Liver (tissue), 9 donors: ENCODE measurements around the gene IFT122. TPM values are rescaled to one million over a fixed set of nuclear protein-coding genes. Genes with fewer than 3 reads are reported as not detected.
"Not testable (repeated sequence)": the region's sequence is repeated elsewhere in the genome, so short reads cannot be mapped to it uniquely, and the experiment has no call there.

Experiments
- DNase-seq: peaks from one replicate; pipeline ENCODE4 v3.0.0-alpha.2; 2017; ENCODE audit warnings: low spot score
- H3K27ac ChIP-seq, 2 donors: one replicate each; pipeline ENCODE4 v1.7.0; 2013; ENCODE audit warnings: inconsistent platforms in 2 of 2, low read length in 2 of 2, control low read depth in 1 of 2, low read depth in 1 of 2, mild to moderate bottlenecking in 1 of 2
- H3K27me3 ChIP-seq, 4 donors: one replicate each; pipeline versions ENCODE4 v1.6.1 to v1.7.0; 2013; ENCODE audit warnings: low read length in 3 of 4, inconsistent platforms in 1 of 4, mild to moderate bottlenecking in 1 of 4, moderate library complexity in 1 of 4; ENCODE audit not compliant: control insufficient read depth in 4 of 4, insufficient read depth in 4 of 4
- H3K36me3 ChIP-seq, 4 donors: one replicate each; pipeline versions ENCODE4 v1.6.1 to v1.7.0; 2013; ENCODE audit warnings: low read length in 3 of 4, mild to moderate bottlenecking in 3 of 4, low read depth in 1 of 4, moderate library complexity in 1 of 4; ENCODE audit not compliant: control insufficient read depth in 4 of 4, insufficient read depth in 3 of 4
- H3K4me1 ChIP-seq, 4 donors: one replicate each; pipeline versions ENCODE4 v1.6.1 to v1.7.0; 2013; ENCODE audit warnings: low read length in 3 of 4, mild to moderate bottlenecking in 3 of 4, moderate library complexity in 1 of 4; ENCODE audit not compliant: control insufficient read depth in 4 of 4, insufficient read depth in 4 of 4
- H3K4me3 ChIP-seq, 3 donors: one replicate each; pipeline versions ENCODE4 v1.6.1 to v1.7.0; 2013; ENCODE audit warnings: low read length in 3 of 3, control low read depth in 1 of 3, low read depth in 1 of 3, mild to moderate bottlenecking in 1 of 3
- H3K9ac ChIP-seq, 2 donors: one replicate each; pipeline ENCODE4 v1.7.0; 2013; ENCODE audit warnings: low read length in 2 of 2, mild to moderate bottlenecking in 2 of 2, moderate library complexity in 2 of 2, control low read depth in 1 of 2, low read depth in 1 of 2
- H3K9me3 ChIP-seq, 4 donors: one replicate each; pipeline versions ENCODE4 v1.6.1 to v1.7.0; 2013; ENCODE audit warnings: low read length in 3 of 4; ENCODE audit not compliant: control insufficient read depth in 4 of 4
- ATF3 ChIP-seq: IDR thresholded peaks from 2 replicates; pipeline ENCODE4 v1.6.1; 2016; ENCODE audit warnings: antibody characterized with exemption
- CTCF ChIP-seq: fragments of 150-350 bp; IDR thresholded peaks from 2 replicates; pipeline ENCODE4 v1.5.1; 2017; ENCODE audit warnings: improper control_type of control experiment, low read depth, low read length; ENCODE audit not compliant: missing input control
- EGR1 ChIP-seq, 2 donors: IDR thresholded peaks; 2 replicates each; pipeline ENCODE4 v1.6.1; 2016 to 2018; ENCODE audit warnings: antibody characterized with exemption in 2 of 2, low read depth in 2 of 2
- FOXA2 ChIP-seq: IDR thresholded peaks from 2 replicates; pipeline ENCODE4 v1.6.1; 2016; ENCODE audit warnings: antibody characterized with exemption
- GABPA ChIP-seq, 2 donors: IDR thresholded peaks in 1 of 2; conservative IDR thresholded peaks in 1 of 2; 2 replicates each; pipeline ENCODE4 v1.6.1; 2016; ENCODE audit warnings: antibody characterized with exemption in 2 of 2, mild to moderate bottlenecking in 1 of 2, moderate library complexity in 1 of 2
- HNF4G ChIP-seq: IDR thresholded peaks from 2 replicates; pipeline ENCODE4 v1.6.1; 2016; ENCODE audit warnings: antibody characterized with exemption
- NR2F2 ChIP-seq: IDR thresholded peaks from 2 replicates; pipeline ENCODE4 v1.6.1; 2016; ENCODE audit warnings: antibody characterized with exemption
- RAD21 ChIP-seq, 2 donors: IDR thresholded peaks; 2 replicates each; pipeline ENCODE4 v1.6.1; 2016; ENCODE audit warnings: antibody characterized with exemption in 2 of 2, mild to moderate bottlenecking in 2 of 2
- RXRA ChIP-seq, 2 donors: IDR thresholded peaks; 2 replicates each; pipeline ENCODE4 v1.6.1; 2017 to 2018; ENCODE audit warnings: antibody characterized with exemption in 2 of 2, mild to moderate bottlenecking in 1 of 2
- TAF1 ChIP-seq: conservative IDR thresholded peaks from 2 replicates; pipeline ENCODE4 v1.6.1; 2016; ENCODE audit warnings: antibody characterized with exemption, mild to moderate bottlenecking
- YY1 ChIP-seq: IDR thresholded peaks from 2 replicates; pipeline ENCODE4 v1.6.1; 2016; ENCODE audit warnings: antibody characterized with exemption, mild to moderate bottlenecking
- WGBS: extraction: QIAGEN DNeasy Blood & Tissue Kit; methylation state at CpG from one replicate; pipeline ENCODE4 v1.1.7; 2013; 5-methylcytosine and 5-hydroxymethylcytosine counted together
- polyA plus RNA-seq, 2 donors: library from polyadenylated mRNA; stranded (reverse) in 1 of 2; unstranded in 1 of 2; fragments of 200-250 nt in 1 of 2; fragments of >200 nt in 1 of 2; fragmentation: Nextera tagmentation in 1 of 2; extraction: Ambion mirVana in 1 of 2; gene quantifications; one replicate each; pipeline versions ENCODE4 v1.2.1 to v1.2.3, GENCODE V29; 2013 to 2015
- total RNA-seq, 2 donors: library from RNA; depleted of rRNA; stranded (reverse); fragments of >200 nt; gene quantifications; one replicate each; pipeline ENCODE4 v1.2.3, GENCODE V29; 2014
- TF ChIP-seq, protein P1 (sequence below): IDR thresholded peaks from 2 replicates; pipeline ENCODE4 v1.6.1; 2016; ENCODE audit warnings: antibody characterized with exemption
- TF ChIP-seq, protein P2 (sequence below): IDR thresholded peaks from 2 replicates; pipeline ENCODE4 v1.6.1; 2016; ENCODE audit warnings: antibody characterized with exemption
- donor health status: healthy.
- donor health status: healthy.
- donor health status: healthy.
- donor health status: healthy.
- donor health status: healthy.

The IFT122 gene
- total and polyA plus RNA-seq, 4 donors = 3.3 to 25.8 (median 10.6) TPM

DNA sequence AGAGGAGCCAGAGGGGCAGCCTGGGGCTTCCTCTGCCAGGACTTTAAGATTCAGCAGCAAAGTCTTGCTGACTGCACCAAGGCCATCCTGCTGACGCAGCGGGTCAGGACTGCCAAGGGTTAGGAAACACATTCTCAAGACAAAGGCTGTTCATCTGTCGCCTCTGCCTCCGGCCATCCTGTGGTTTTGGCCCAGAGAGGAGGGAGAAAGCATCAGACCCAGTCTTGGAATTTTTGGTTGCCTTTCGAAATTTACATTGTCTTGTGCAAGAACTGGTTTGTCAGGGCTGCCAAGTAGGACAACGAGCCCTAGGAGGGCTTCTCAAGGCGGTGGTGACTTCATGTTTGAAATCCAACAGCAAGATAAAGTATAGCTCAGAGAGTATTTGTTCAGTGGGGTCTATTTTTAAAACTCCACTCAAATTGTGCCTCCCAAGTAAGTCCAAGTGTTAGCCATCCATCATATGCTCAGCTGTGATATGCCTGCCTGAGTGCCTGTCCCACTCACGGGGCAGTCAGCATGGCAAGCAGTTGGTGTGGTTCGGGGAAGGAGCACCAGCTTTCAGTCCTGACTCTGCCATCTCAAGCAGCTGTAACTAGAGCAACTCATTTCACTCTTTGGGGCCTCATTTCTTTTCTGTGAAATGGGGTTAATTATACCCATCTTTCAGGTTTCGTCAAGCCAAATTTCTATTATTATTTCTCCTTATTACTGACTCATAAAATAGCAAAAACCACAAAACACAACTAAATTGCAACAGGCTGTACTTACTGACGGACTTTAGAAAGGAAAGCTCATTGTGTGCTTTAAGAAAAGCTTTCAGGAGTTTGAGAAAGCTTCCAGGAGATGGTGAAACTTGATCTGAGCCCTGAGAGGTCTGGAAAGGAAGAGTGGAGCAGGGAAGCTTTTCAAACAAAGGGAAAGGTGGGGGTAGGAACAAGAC is 46.0 kb downstream of the IFT122 start:
- DNase-seq = peak; percentile 37
- peak overlapping the region in 1 of 2 donors; percentile 60 for H3K27ac ChIP-seq
- no peak overlapping the region for H3K4me3 ChIP-seq
- TF ChIP-seq RAD21 (IDR thresholded peaks at IDR 0.05) = peak in 1 of 2 donors; percentile 18
- peak in 1 of 2 donors; percentile 27 for TF ChIP-seq RXRA (IDR thresholded peaks at IDR 0.05)
- peak; percentile 25 for TF ChIP-seq YY1
- TF ChIP-seq, protein P1, sequence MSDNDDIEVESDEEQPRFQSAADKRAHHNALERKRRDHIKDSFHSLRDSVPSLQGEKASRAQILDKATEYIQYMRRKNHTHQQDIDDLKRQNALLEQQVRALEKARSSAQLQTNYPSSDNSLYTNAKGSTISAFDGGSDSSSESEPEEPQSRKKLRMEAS = no peak
- TF ChIP-seq NR2F2 = peak; percentile 95
- no peak for TF ChIP-seq EGR1 (IDR thresholded peaks at IDR 0.05; ENCODE audit: low read depth in 2 of 2)
- TF ChIP-seq HNF4G = no peak
- WGBS = 79% methylated on average over 11 of the region's 11 CpGs
- no peaks in the 10 kb centered on the region for H3K9me3 ChIP-seq
- no peak overlapping the region for H3K9ac ChIP-seq
- H3K4me1 ChIP-seq = peaks cover 0 to 14% (median 10%) of the 10 kb centered on the region in 4 donors
- no peaks in the 10 kb centered on the region for H3K27me3 ChIP-seq
- peaks cover 2 to 9% (median 5%) of the 10 kb centered on the region in 4 donors for H3K36me3 ChIP-seq

DNA sequence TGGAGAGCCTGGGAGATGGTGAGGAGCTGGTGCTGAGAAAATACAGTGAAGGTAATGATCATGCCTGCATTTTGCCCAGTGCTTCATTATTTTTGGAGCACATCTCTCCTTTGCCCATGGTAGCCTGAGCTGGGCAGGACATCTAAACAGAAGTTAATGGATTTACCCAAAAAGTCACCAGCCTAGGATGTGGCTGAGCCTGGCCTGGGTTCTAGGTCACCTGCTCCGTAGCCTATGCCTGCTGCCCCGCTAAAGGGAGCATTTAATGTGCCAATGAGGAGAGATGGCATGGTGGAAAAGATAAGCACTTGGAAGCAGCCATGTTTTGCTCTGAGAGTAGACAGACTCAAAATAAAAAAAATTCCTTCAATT is 46.6 kb downstream of the IFT122 start:
- 97% methylated on average over 2 of the region's 2 CpGs for WGBS
- peak overlapping the region in 1 of 2 donors; percentile 16 for H3K27ac ChIP-seq
- no peak overlapping the region for H3K9ac ChIP-seq
- DNase-seq = no peak
- no peaks in the 10 kb centered on the region for H3K9me3 ChIP-seq
- TF ChIP-seq, protein P2, sequence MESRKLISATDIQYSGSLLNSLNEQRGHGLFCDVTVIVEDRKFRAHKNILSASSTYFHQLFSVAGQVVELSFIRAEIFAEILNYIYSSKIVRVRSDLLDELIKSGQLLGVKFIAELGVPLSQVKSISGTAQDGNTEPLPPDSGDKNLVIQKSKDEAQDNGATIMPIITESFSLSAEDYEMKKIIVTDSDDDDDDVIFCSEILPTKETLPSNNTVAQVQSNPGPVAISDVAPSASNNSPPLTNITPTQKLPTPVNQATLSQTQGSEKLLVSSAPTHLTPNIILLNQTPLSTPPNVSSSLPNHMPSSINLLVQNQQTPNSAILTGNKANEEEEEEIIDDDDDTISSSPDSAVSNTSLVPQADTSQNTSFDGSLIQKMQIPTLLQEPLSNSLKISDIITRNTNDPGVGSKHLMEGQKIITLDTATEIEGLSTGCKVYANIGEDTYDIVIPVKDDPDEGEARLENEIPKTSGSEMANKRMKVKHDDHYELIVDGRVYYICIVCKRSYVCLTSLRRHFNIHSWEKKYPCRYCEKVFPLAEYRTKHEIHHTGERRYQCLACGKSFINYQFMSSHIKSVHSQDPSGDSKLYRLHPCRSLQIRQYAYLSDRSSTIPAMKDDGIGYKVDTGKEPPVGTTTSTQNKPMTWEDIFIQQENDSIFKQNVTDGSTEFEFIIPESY = no peak
- TF ChIP-seq HNF4G = no peak
- no peak for TF ChIP-seq ATF3
- TF ChIP-seq FOXA2 = no peak
- TF ChIP-seq GABPA (IDR thresholded peaks at IDR 0.05 in 1 of 2, conservative IDR thresholded peaks at IDR 0.05 in 1 of 2) = no peak
- H3K4me1 ChIP-seq = peaks cover 0 to 15% (median 10%) of the 10 kb centered on the region in 4 donors
- H3K4me3 ChIP-seq = no peak overlapping the region
- peaks cover under 1 to 9% (median 4%) of the 10 kb centered on the region in 4 donors for H3K36me3 ChIP-seq
- H3K27me3 ChIP-seq = no peaks in the 10 kb centered on the region

DNA sequence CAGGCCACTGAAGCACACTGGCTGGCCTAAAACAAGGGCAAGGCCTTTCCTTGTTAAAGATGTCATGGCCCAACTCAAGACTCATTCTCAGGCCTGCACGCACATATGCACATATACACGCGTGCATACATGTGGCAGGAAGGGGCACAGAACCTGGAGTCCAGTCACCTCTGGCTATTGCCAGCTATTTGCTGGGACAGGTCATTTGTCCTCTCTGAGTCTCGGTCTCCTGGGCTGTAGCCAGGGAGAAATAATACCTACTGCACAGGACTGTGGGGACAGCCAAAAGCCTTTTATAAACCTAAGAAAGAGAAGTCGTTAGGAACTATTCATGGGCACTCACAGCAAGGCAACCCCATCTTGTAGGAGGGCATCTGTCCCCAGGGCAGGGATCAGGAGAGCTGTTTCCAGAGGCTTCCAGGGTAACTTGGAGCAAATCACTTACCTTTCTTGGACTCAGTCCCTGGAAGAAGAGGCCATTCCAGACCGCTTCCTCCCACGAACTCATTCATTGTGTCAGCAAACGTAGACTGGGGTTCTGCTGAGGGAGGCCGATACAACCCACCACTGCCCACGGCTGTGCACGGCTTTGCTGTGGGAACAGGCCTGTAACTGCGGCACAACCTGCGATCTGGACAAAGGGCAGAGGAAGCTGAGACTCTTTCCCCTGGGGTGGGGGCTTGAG is 47.3 kb downstream of the IFT122 start:
- Histone ChIP-seq H3K36me3 (peaks cover 0 to 9% (median 0%) of the 10 kb centered on the region in 4 donors), H3K9me3 (no peaks in the 10 kb centered on the region), H3K4me1 (peaks cover 0 to 15% (median 8%) of the 10 kb centered on the region in 4 donors), H3K27ac (no peak overlapping the region), H3K27me3 (no peaks in the 10 kb centered on the region), H3K4me3 (no peak overlapping the region), H3K9ac (no peak overlapping the region)
- TF ChIP-seq YY1 (no peak), TAF1 (no peak), CTCF (no peak), GABPA (IDR thresholded peaks at IDR 0.05 in 1 of 2, conservative IDR thresholded peaks at IDR 0.05 in 1 of 2) (no peak), RAD21 (IDR thresholded peaks at IDR 0.05) (no peak), RXRA (IDR thresholded peaks at IDR 0.05) (peak in 1 of 2 donors; percentile 68)
- 62% methylated on average over 13 of the region's 13 CpGs for WGBS
- DNase-seq = no peak

DNA sequence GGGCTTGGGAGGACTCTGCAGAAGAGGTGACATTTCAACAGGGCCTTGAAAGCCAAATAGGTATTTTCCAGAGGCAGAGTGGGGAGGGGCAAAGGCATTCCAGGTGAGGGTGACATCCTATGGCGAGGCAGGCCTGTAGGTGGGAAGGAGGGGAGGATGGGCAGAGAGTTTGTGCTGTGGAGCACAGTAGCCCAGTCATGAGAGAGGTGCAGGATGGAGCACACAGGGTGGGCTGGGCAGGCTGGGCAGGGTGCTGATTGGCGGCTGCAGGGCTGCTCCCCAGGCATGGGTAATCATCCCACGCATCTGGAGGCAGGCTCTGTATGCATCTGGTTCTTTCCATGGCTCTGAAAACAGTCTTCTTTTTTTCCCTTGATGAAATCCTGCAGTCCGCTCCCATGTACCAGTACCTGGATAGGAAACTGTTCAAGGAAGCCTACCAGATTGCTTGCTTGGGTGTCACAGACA is 47.9 kb downstream of the IFT122 start:
- not testable (repeated sequence) for H3K36me3 ChIP-seq, H3K9me3 ChIP-seq, H3K9ac ChIP-seq, H3K27me3 ChIP-seq, H3K4me3 ChIP-seq, DNase-seq, H3K27ac ChIP-seq
- H3K4me1 ChIP-seq = peaks cover 0 to 15% (median 8%) of the 10 kb centered on the region in 4 donors
- 95% methylated on average over 4 of the region's 4 CpGs for WGBS
